HepG2 (cell line): ENCODE results near the gene MLLT1. TPM values are rescaled to one million over a fixed set of nuclear protein-coding genes. Genes with fewer than 3 reads are reported as not detected.

ENCODE experiments used
- ATAC-seq: fragments of 200-7000 bp; cut with Tn5 transposase; 3 replicates; pipeline ENCODE4 v1.9.1; 2020; ENCODE audit warnings: mild to moderate bottlenecking, moderate library complexity
- BruUV-seq: library from RNA; stranded (reverse); fragments of 400-500 nt; replicated peaks from 2 replicates; lab custom pipeline; 2021; lab: Mats Ljungman, UMichigan
- CTCF ChIA-PET: fragments of 300-600 bp; formaldehyde crosslinking; extraction: SDS; loops from one replicate; lab custom pipeline; 2021; ENCODE audit warnings: low total read pairs, inconsistent platforms, low intra/inter-chr PET ratio; lab: Yijun Ruan, JAX
- POLR2A ChIA-PET: fragments of 350-600 bp; sonication (Branson Sonifier 250); formaldehyde crosslinking; loops from one replicate; lab custom pipeline; 2020; ENCODE audit warnings: antibody characterized with exemption, inconsistent platforms; lab: Yijun Ruan, JAX
- DNase-seq: peaks from one replicate; pipeline ENCODE4 v3.0.0-alpha.2; 2015; ENCODE audit warnings: low spot score
- FAIRE-seq: peaks from 3 replicates; lab custom pipeline; 2011; peaks lifted over from hg19 to GRCh38; lab: Jason Lieb, UNC
- H2AFZ ChIP-seq: one replicate; pipeline ENCODE4 v1.6.1; 2011; ENCODE audit warnings: low read length, inconsistent platforms
- H3K27ac ChIP-seq: fragments of 300-600 bp; 3 replicates; pipeline ENCODE4 v1.8.0; 2011; ENCODE audit warnings: mixed run types, mild to moderate bottlenecking, mixed read lengths, low read length, inconsistent platforms; ENCODE audit not compliant: insufficient read depth; ENCODE audit errors: extremely low read length
- H3K27me3 ChIP-seq, 2 experiments: fragments of 200-600 bp in 1 of 2; 2 replicates in 1 of 2; 3 replicates in 1 of 2; pipeline versions ENCODE4 v1.6.0 to v1.8.0; 2011; ENCODE audit warnings: low read length in 2 of 2, mild to moderate bottlenecking in 2 of 2, moderate library complexity in 2 of 2, inconsistent platforms in 1 of 2; ENCODE audit not compliant: insufficient read depth in 2 of 2, control insufficient read depth in 1 of 2
- H3K36me3 ChIP-seq, 2 experiments: fragments of 200-600 bp in 1 of 2; replicated peaks in 1 of 2; 2 replicates in 1 of 2; 3 replicates in 1 of 2; pipeline versions ENCODE4 v1.5.1 to v1.8.0; 2011; ENCODE audit warnings: low read length in 2 of 2, inconsistent platforms in 1 of 2; ENCODE audit not compliant: insufficient read depth in 2 of 2, control insufficient read depth in 1 of 2
- H3K4me1 ChIP-seq: 2 replicates; pipeline ENCODE4 v1.5.1; 2012; ENCODE audit warnings: low read length, inconsistent platforms; ENCODE audit not compliant: insufficient read depth
- H3K4me2 ChIP-seq: 2 replicates; pipeline ENCODE4 v1.6.0; 2011; ENCODE audit warnings: low read depth, low read length, inconsistent platforms
- H3K4me3 ChIP-seq, 3 experiments: fragments of 200-600 bp in 1 of 3; sonication (generic), shearing (Covaris generic) in 1 of 3; replicated peaks in 1 of 3; 2 replicates each; pipeline ENCODE4 v1.5.1; 2011 to 2016; ENCODE audit warnings: low read length in 3 of 3, inconsistent platforms in 2 of 3, low read depth in 2 of 3, mild to moderate bottlenecking in 2 of 3, control low read depth in 1 of 3, mixed read lengths in 1 of 3; ENCODE audit not compliant: insufficient read depth in 1 of 3
- H3K79me2 ChIP-seq: one replicate; pipeline ENCODE4 v1.6.1; 2011; ENCODE audit warnings: low read length, inconsistent platforms; ENCODE audit not compliant: insufficient read depth
- H3K9ac ChIP-seq: 2 replicates; pipeline ENCODE4 v1.6.0; 2011; ENCODE audit warnings: mild to moderate bottlenecking, low read depth, low read length, inconsistent platforms; ENCODE audit not compliant: insufficient read depth
- H3K9me3 ChIP-seq: 2 replicates; pipeline ENCODE4 v1.5.1; 2012; ENCODE audit warnings: mild to moderate bottlenecking, low read length
- H4K20me1 ChIP-seq: 2 replicates; pipeline ENCODE4 v1.6.0; 2011; ENCODE audit warnings: inconsistent platforms, mild to moderate bottlenecking, low read length, moderate library complexity; ENCODE audit not compliant: insufficient read depth
- DMAP1 ChIP-seq: IDR thresholded peaks from 2 replicates; pipeline ENCODE4 v1.6.1; 2016
- EP300 ChIP-seq, 3 experiments: sonication (generic) in 1 of 3; formaldehyde crosslinking in 1 of 3; IDR thresholded peaks; 2 replicates each; pipeline versions ENCODE4 v1.5.1 to v1.6.1; 2011 to 2020; ENCODE audit warnings: low read depth in 2 of 3, low read length in 2 of 3, borderline replicate concordance in 1 of 3, improper control_type of control experiment in 1 of 3, mild to moderate bottlenecking in 1 of 3, missing genetic modification reagents in 1 of 3, moderate library complexity in 1 of 3
- FOXJ3 ChIP-seq: sonication (generic); formaldehyde crosslinking; IDR thresholded peaks from 2 replicates; pipeline ENCODE4 v1.4.0; 2020; ENCODE audit warnings: missing genetic modification reagents, mild to moderate bottlenecking, borderline replicate concordance
- HNRNPL ChIP-seq: fragments of 200-400 bp; formaldehyde crosslinking; IDR thresholded peaks from 2 replicates; pipeline ENCODE4 v1.6.1; 2017; ENCODE audit warnings: mild to moderate bottlenecking, low read depth, low read length
- HNRNPUL1 ChIP-seq: fragments of 200-400 bp; formaldehyde crosslinking; IDR thresholded peaks from 2 replicates; pipeline ENCODE4 v1.6.1; 2017; ENCODE audit warnings: low read depth, mild to moderate bottlenecking, low read length, moderate library complexity
- KMT2B ChIP-seq: IDR thresholded peaks from 2 replicates; pipeline ENCODE4 v1.6.1; 2016; ENCODE audit warnings: missing genetic modification reagents, missing compliant biosample characterization
- MYNN ChIP-seq: sonication (generic); formaldehyde crosslinking; IDR thresholded peaks from 2 replicates; pipeline ENCODE4 v1.4.0; 2020; ENCODE audit warnings: mild to moderate bottlenecking, low read depth, missing genetic modification reagents
- NFIC ChIP-seq: IDR thresholded peaks from 2 replicates; pipeline ENCODE4 v1.6.1; 2012; ENCODE audit warnings: mild to moderate bottlenecking, low read length, inconsistent platforms
- NRL ChIP-seq: sonication (generic); formaldehyde crosslinking; IDR thresholded peaks from 2 replicates; pipeline ENCODE4 v1.5.0; 2020; ENCODE audit warnings: missing genetic modification reagents, mild to moderate bottlenecking, moderate library complexity, borderline replicate concordance
- SMAD3 ChIP-seq: sonication (generic); formaldehyde crosslinking; IDR thresholded peaks from 2 replicates; pipeline ENCODE4 v1.4.0; 2020; ENCODE audit warnings: missing genetic modification reagents
- SMAD9 ChIP-seq: sonication (generic); formaldehyde crosslinking; IDR thresholded peaks from 2 replicates; pipeline ENCODE4 v1.5.1; 2020; ENCODE audit warnings: mild to moderate bottlenecking, missing genetic modification reagents
- ZFP36L2 ChIP-seq: sonication (generic); formaldehyde crosslinking; IDR thresholded peaks from 2 replicates; pipeline ENCODE4 v1.4.0; 2020; ENCODE audit warnings: missing genetic modification reagents
- ZNF33B ChIP-seq: sonication (generic); formaldehyde crosslinking; IDR thresholded peaks from 2 replicates; pipeline ENCODE4 v1.5.1; 2020; ENCODE audit warnings: mild to moderate bottlenecking, missing genetic modification reagents
- ZNF496 ChIP-seq: sonication (generic); formaldehyde crosslinking; IDR thresholded peaks from 2 replicates; pipeline ENCODE4 v1.8.1; 2023; ENCODE audit warnings: mild to moderate bottlenecking, moderate library complexity, missing genetic modification reagents; ENCODE audit not compliant: insufficient replicate concordance
- ZNF563 ChIP-seq: sonication (generic); formaldehyde crosslinking; IDR thresholded peaks from 2 replicates; pipeline ENCODE4 v1.8.0; 2022; ENCODE audit warnings: mild to moderate bottlenecking, moderate library complexity, missing genetic modification reagents
- ZNF614 ChIP-seq: IDR thresholded peaks from 2 replicates; pipeline ENCODE4 v1.6.1; 2018; ENCODE audit warnings: missing biosample characterization, missing genetic modification reagents, inconsistent platforms, borderline replicate concordance
- ZNF747 ChIP-seq: sonication (generic); formaldehyde crosslinking; IDR thresholded peaks from 2 replicates; pipeline ENCODE4 v1.8.1; 2023; ENCODE audit warnings: missing genetic modification reagents, mild to moderate bottlenecking, borderline replicate concordance
- ZNF790 ChIP-seq: sonication (generic); formaldehyde crosslinking; IDR thresholded peaks from 2 replicates; pipeline ENCODE4 v1.8.0; 2022; ENCODE audit warnings: missing genetic modification reagents, mild to moderate bottlenecking, borderline replicate concordance
- WGBS: methylation state at CpG from one replicate; pipeline ENCODE4 v1.1.6; 2017; ENCODE audit warnings: low lambda C conversion rate; 5-methylcytosine and 5-hydroxymethylcytosine counted together
- in situ Hi-C: cut with HindIII; loops from 2 replicates; pipeline ENCODE4 v1.10.0; 2017; ENCODE audit warnings: low pct_unique_long_range_greater_than_20kb; ENCODE audit not compliant: extremely low pct_ligation_motif_present
- intact Hi-C: fragments of 100-400 bp; cut with micrococcal nuclease; formaldehyde crosslinking; loops from one replicate; pipeline ENCODE4 v1.10.0; 2022; ENCODE audit not compliant: unreplicated experiment
- polyA plus RNA-seq, 8 experiments: library from polyadenylated mRNA; depleted of rRNA in 3 of 8; stranded (reverse) in 7 of 8; unstranded in 1 of 8; fragments of >200 nt; fragmentation: Illumina TruSeq in 4 of 8; extraction: Trizol in 4 of 8; gene quantifications; 2 replicates each; pipeline versions ENCODE4 v1.2.1 to v1.2.3, GENCODE V29; 2011 to 2016; ENCODE audit warnings: low read depth in 4 of 8, missing spikeins in 1 of 8, mixed read lengths in 1 of 8; ENCODE audit not compliant: insufficient read depth in 1 of 8
- total RNA-seq, 5 experiments: library from RNA; depleted of rRNA; stranded (reverse); fragments of >200 nt; fragmentation: Illumina TruSeq; extraction: Trizol; gene quantifications; 2 replicates each; pipeline ENCODE4 v1.2.3, GENCODE V29; 2016; ENCODE audit warnings: low read depth in 1 of 5
- TF ChIP-seq, protein P1 (sequence below): sonication (generic); formaldehyde crosslinking; conservative IDR thresholded peaks from 2 replicates; pipeline ENCODE4 v1.4.0; 2020; ENCODE audit warnings: missing genetic modification reagents

Gene MLLT1
- total and polyA plus RNA-seq, 2 of the 13 experiments (the other 11 are each of a cell fraction or from before 2014, with no cell fraction given): 11.7 to 12.2 TPM

DNA sequence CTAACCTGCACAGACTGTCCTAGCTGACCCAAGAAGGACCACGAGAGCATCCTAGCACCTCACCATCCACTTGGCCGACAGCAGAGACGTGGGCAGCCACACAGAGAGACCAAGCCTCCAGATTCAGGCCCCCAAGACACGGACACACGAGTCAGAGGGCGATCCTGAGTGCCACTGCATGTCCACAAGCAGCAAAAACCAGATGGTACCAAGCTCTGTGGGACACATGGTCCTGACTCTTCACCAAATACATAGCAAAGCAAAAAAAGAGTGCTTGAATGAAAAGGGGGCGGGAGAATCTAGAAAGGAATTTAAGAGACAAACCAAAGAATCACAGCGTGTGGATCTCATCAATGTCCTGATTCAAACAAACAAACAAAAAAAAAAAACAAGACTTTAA lies 45.2 kb downstream of the MLLT1 start:
- 90% methylated on average over 5 of the region's 8 CpGs for WGBS
- Histone ChIP-seq H4K20me1 (peaks cover 5% of the 10 kb centered on the region; the same call in 1 of the 2 replicates), H2AFZ (no peak overlapping the region)
- POLR2A ChIA-PET: no interaction called here
- TF ChIP-seq SMAD3 (CRISPR knock-in tag) (no peak), ZNF614 (CRISPR knock-in tag) (no peak), FOXJ3 (CRISPR knock-in tag) (no peak), MYNN (CRISPR knock-in tag) (no peak), DMAP1 (CRISPR knock-in tag) (no peak), NFIC (no peak), SMAD9 (CRISPR knock-in tag) (no peak), NRL (CRISPR knock-in tag) (no peak), ZNF563 (CRISPR knock-in tag) (no peak), EP300 (IDR thresholded peaks at IDR 0.05; ENCODE audit: low read depth in 2 of 2, low read length in 2 of 2) (no peak), EP300 (CRISPR knock-in tag; IDR thresholded peaks at IDR 0.05; ENCODE audit: borderline replicate concordance) (no peak), ZNF747 (CRISPR knock-in tag) (no peak), HNRNPUL1 (no peak), KMT2B (CRISPR knock-in tag) (no peak), ZNF496 (no peak), ZNF33B (CRISPR knock-in tag) (no peak), ZFP36L2 (no peak), HNRNPL (no peak), ZNF790 (CRISPR knock-in tag) (no peak)
- TF ChIP-seq, protein P1, sequence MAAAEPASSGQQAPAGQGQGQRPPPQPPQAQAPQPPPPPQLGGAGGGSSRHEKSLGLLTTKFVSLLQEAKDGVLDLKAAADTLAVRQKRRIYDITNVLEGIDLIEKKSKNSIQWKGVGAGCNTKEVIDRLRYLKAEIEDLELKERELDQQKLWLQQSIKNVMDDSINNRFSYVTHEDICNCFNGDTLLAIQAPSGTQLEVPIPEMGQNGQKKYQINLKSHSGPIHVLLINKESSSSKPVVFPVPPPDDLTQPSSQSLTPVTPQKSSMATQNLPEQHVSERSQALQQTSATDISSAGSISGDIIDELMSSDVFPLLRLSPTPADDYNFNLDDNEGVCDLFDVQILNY (CRISPR knock-in tag): no peak
- TF ChIP-seq, all 625 proteins: peak for 0
- Histone ChIP-seq H3K9ac (no peak overlapping the region; the same call in 1 of the 2 replicates), H3K27me3 (no peaks in the 10 kb centered on the region), H3K27ac (no peak overlapping the region), H3K79me2 (peaks cover 23% of the 10 kb centered on the region), H3K4me1 (peaks cover 28% of the 10 kb centered on the region), H3K4me3 (no peak overlapping the region), H3K9me3 (no peaks in the 10 kb centered on the region), H3K4me2 (no peak overlapping the region), H3K36me3 (peaks cover 7 to 8% of the 10 kb centered on the region in 2 experiments; a peak in 3 of 5 replicates)
- CTCF ChIA-PET: no interaction called here
- intact Hi-C loops: no loop called here
- FAIRE-seq: no peak
- DNase-seq: no peak
- no TSS peak for BruUV-seq
- ATAC-seq: no peak
- in situ Hi-C loops: no loop called here
